HG02970 (cell line): Measurements from ENCODE around the gene TPI1.

Experiments used
- ATAC-seq: cut with Tn5 transposase; IDR thresholded peaks from one replicate; pipeline ENCODE4 v1.9.1; 2021; ENCODE audit warnings: mild to moderate bottlenecking, moderate library complexity, moderate number of reproducible peaks; ENCODE audit not compliant: unreplicated experiment, low FRiP score

Gene TPI1

GRCh38 chr12:6827982-6828780 lies 39.1 kb upstream of the TPI1 start, which contains the start of gene P3H3:
Gene P3H3 (plus strand): TSS chr12:6828407. CDS start chr12:6828441, 34 bp downstream.
- no peak for ATAC-seq

GRCh38 chr12:6828781-6829535 lies 38.4 kb upstream of the TPI1 start:
- ATAC-seq = no peak

DNA sequence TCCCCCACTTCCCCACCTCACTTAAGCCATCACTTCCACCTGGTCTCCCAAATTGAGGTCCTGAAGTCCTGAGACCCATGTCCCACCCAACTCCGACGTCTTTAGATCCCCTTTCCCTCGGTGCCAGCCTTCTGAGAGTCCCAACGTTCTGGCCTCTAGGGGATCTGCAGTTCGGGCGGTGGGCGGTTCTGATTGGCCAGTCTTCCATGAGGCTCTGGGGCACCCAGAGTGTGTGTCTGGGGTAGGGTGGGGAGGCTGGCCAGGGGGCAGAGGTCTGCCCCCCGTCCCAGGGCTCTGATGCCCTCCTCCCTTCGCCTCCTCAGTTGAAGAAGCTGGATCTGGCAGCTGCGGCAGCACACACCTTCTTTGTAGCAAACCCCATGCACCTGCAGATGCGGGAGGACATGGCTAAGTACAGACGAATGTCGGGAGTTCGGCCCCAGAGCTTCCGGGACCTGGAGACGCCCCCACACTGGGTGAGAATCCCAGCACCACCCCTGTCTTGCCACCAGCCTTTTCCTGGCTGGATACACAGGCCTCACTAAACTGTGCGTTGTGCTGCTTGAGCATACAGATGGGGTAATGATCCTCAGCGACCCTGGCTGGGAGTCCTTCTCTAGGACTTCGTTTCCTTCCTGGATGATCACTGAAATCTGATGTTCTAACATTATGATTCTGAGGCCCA lies 37.7 kb upstream of the TPI1 start:
- ATAC-seq = no peak

DNA sequence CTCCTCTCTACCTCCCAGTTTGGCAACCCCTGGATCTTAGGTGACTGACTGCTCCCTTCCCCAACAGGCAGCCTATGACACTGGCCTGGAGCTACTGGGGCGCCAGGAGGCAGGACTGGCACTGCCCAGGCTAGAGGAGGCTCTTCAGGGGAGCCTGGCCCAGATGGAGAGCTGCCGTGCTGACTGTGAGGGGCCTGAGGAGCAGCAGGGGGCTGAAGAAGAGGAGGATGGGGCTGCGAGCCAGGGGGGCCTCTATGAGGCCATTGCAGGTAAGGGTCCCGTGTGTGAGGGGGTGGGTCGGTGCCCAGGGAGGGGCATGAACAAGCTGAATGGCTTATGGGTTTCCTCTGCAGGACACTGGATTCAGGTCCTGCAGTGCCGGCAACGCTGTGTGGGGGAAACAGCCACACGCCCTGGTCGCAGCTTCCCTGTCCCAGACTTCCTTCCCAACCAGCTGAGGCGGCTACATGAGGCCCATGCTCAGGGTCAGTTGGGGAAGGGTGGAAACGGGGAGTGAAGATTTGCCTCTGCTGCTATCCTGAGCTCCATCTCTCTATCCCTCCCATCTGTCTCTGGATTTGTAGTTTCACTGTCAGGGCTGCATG lies 36.9 kb upstream of the TPI1 start:
- ATAC-seq = no peak

DNA sequence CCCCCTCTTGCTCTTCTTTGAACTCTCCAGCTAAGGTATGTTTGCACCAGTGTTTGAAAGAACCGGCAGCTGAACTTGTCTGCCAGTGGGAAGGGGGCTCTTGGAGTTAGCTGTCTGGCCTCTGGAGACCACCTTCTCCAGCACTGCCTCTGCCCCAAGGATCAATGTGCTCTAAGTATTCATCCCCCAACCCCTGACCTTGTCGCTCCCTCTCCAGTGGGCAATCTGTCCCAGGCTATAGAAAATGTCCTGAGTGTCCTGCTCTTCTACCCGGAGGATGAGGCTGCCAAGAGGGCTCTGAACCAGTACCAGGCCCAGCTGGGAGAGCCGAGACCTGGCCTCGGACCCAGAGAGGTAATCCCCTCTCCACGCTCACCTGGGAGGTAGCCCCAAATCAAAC lies 36.3 kb upstream of the TPI1 start:
- ATAC-seq = no peak

DNA sequence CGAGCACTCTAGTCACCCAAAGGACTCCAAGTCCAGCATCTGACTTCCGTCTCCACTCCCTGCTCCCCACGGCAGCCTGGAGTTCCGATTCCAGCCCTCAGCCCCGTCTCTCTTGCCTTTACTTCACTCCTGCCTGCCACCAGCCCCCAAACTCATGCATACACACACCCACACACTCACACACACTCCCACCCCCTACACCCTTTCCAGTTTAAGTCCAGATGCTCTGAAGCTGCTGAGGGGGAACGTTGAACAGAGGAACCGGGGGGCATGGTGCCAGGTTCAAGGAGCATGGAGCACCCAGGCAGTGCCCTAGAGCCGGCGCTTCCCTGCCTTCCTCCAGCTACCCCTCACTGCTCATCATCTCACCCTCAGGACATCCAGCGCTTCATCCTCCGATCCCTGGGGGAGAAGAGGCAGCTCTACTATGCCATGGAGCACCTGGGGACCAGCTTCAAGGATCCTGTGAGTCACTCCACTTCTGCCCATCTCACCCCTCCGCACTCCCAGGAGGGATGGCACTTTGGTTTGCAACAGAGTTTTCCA lies 35.8 kb upstream of the TPI1 start:
- ATAC-seq = no peak

DNA sequence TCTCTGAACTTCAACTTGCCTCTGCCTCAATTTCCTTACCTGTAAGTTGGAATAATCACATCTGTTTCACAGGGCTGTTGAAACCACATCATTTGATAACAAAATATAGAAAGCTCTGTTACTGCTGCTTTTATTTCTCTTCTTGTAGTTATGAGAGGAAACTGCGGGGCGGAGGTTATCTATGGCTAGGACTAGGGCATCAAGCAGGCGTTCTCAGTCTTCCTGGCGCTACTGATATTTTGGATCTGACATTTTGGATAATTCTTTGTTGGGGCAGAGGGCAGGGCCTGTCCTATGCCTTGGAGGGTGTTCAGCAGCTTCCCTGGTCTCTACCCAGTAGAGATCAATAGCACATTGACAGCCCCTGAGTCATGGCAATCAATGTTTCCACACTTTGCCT lies 35.2 kb upstream of the TPI1 start:
- ATAC-seq = no peak

DNA sequence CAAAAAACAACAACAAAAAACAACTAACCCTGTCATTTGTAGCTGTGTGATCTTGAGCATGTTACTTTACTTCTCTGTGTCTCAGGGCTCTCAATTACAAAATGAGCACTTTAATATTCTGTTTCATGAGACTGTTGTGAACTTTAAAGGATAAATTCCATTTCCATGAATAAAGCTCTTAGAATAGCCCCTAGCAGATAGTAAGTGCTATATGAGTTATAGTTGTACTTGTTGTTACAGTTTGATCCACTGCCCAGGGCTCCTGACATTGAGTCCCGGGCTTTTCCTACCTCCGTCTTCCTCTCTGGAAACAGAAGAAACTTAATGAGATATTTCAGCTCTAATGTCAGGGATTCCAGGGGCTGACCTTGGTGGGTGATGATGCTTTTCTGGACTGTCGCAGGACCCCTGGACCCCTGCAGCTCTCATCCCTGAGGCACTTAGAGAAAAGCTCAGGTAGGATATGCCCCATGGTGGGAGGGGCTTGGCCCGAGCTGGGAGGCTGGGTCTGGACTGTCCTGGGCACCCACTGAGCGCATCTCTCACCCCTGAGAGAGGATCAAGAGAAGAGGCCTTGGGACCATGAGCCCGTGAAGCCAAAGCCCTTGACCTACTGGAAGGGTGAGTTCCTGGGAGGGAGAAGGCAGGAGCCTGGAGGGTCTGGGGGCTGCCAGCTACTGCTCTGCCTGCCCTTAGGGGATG lies 34.0 kb upstream of the TPI1 start:
- no peak for ATAC-seq

- ATAC-seq = no peak
Measured at GRCh38 chr12:6834254-6834653, 33.1 kb upstream of the TPI1 start.

GRCh38 chr12:6834873-6835272 lies 32.5 kb upstream of the TPI1 start:
- ATAC-seq = no peak

DNA sequence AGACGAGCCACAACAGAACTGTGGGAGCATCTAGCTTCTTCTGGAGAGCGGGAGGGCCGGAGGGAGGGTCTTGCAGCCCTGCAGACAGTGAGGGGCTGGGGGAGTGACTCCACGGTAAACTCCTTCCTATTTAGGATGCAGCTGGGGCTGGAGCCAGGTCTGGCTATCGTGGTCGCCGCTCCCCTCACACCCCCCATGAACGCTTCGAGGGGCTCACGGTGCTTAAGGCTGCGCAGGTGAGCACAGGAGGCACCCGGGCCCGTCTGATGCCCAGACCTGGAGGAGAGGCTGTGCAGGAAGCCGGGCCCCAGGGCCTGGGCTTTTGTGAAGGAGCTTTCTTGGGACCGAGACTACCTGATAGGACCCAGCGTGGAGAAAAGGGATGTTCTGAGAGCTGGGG lies 30.5 kb upstream of the TPI1 start:
- no peak for ATAC-seq

DNA sequence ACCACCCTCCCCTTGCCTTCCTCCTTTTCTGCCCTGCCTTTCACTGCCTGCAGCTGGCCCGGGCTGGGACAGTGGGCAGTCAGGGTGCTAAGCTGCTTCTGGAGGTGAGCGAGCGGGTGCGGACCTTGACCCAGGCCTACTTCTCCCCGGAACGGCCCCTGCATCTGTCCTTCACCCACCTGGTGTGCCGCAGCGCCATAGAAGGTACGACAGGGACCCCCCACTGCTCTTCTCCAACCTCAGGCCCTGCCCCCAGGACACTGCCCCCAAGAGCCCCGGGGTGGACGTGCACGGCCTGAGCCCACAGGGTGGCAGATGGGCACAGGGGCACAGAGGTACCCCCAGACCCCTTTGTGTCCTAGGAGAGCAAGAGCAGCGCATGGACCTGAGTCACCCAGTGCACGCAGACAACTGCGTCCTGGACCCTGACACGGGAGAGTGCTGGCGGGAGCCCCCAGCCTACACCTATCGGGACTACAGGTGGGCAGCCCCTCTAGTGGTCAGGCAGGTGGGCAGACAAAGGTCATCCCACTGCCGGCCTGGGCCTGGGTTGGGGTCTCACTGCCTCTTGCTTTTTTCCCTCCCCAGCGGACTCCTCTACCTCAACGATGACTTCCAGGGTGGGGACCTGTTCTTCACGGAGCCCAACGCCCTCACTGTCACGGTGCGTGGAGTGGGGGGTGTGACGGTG lies 29.8 kb upstream of the TPI1 start:
- ATAC-seq = no peak

GRCh38 chr12:6838854-6839253 lies 28.5 kb upstream of the TPI1 start:
- no peak for ATAC-seq

- no peak for ATAC-seq
Measured at GRCh38 chr12:6839482-6840201, 27.7 kb upstream of the TPI1 start.

DNA sequence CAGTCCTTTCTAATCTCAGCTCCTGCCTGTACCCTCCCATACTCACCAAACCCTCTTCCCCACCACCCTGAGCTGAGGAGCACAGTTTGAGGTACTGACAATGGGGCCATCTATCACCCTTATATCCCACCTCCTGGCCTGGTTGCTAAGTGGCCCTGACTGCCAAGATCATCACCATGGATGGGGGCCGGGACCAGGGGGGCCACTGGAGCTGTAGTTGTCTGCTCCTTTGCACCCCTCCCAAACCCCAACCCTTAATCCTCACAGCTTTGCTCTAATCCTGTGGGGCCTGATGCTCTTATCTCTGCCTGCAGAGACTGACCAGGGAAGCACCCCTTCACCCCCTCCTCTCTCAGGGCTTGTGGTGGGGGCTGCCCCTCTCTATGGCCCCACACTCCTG lies 27.0 kb upstream of the TPI1 start:
- ATAC-seq = no peak

DNA sequence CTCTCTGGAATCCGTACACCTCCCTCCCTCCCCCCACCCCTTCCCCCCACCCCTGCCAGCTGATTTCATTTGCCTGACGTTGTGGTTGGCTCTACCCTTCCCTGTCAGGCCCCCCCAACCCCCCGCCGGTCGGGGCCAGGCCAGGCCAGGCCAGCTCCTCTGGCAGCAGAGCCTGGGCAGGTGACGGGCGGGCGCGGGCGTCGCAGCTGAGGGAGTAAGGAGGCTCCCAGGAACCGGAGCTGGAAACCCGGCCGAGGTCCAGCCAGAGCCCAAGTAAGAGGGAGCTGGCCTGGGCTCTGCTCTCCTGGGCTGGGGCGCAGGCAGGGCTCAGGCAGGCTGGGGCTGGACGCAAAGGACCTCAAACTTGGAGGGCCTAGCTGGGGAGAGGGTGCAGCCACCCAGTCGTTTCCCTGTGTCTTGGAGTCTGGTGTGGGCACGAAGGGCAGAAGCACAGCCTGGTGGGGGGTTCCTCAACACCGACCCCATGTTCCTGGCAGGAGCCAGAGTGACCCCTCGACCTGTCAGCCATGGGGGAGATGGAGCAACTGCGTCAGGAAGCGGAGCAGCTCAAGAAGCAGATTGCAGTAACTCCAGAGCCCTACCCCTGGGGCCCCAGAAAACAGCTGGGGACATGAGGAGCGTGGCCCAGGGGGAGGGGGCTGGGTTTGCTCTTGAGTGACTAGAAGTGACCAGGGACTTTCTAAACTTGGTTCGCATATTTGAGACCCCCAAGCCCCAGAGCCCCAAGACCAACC lies 26.4 kb upstream of the TPI1 start, which contains the start of gene GNB3:
GNB3 (plus strand) TSS at position 165 of the 755 bp plus-strand sequence; CDS start at position 528, 363 bp downstream.
- no peak for ATAC-seq

GRCh38 chr12:6842075-6842474 lies 25.3 kb upstream of the TPI1 start:
- ATAC-seq = no peak
